ENCODE data around the gene RGS9BP. TPM values are rescaled to one million over a fixed set of nuclear protein-coding genes. Genes with fewer than 3 reads are reported as not detected.
A peak's percentile ranks its signal among the peaks of the same experiment; 100 is the strongest.
"Not testable (repeated sequence)": the region's sequence is repeated elsewhere in the genome, so short reads cannot be mapped to it uniquely, and the experiment has no call there.

Gene RGS9BP
- total and polyA plus RNA-seq, 7 experiments from 2014 or later, result 0.13 to 0.30 (median 0.24) TPM; not detected in 2

DNA sequence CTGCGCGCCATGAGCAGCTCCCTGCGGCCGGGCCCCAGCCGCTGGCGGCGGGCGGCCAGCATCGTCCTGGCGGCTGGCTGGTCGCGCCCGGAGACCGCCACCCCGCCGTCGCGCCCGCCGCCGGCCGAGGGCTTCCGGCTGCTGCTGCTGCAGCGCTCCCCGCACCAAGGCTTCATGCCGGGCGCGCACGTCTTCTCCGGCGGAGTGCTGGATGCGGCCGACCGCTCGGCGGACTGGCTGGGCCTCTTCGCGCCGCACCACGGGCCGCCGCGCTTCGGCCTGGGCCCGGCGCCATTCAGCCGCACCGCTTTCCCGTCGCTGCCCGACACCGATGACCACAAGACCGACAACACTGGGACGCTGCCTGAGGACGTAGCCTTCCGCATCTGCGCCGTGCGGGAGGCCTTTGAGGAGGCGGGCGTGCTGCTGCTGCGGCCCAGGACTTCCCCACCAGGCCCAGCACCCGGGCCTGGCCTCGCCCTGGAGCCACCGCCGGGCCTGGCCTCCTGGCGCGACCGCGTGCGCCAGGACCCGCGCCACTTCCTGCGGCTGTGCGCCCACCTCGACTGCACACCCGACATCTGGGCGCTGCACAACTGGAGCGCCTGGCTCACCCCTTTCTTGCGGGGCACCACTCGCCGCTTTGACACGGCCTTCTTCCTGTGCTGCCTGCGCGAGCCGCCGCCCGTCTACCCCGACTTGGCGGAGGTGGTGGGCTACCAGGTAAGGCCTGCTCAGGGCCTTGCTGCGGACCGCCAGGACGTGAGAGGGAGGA, 16.5 kb downstream of the RGS9BP start:
- intact Hi-C loops (cut with micrococcal nuclease), result loop anchor here (1.0 to 5.0 kb wide), 11 partner anchors 17 to 485 kb away; partner anchors contain the start of genes ANKRD27 (in 2 of the 2), RGS9BP (in 2 of the 2), FAAP24 (in 1 of the 2) and GPATCH1 (in 1 of the 2)
- H3K36me3 ChIP-seq (ENCODE audit: control insufficient read depth in 2 of 3, insufficient read depth in 3 of 3, low read length in 3 of 3), result peaks cover 0 to 10% (median 0%) of the 10 kb centered on the region in 3 experiments
- CTCF ChIA-PET, result interaction anchor here (1.2 kb wide), 1 partner anchor 17 kb away, joined by 4 read pairs; the partner anchor contains the start of genes ANKRD27 and RGS9BP
- ATAC-seq (peak; percentile 81), DNase-seq (peak; percentile 31 to 71 (median 48))
- Mint-ChIP-seq H3K36me3 (peaks cover 5 to 36% (median 10%) of the 10 kb centered on the region in 5 donors), H3K4me3 (peak overlapping the region; percentile 83 to 97 (median 92)), H3K4me1 (peaks cover 35 to 56% (median 53%) of the 10 kb centered on the region in 7 donors), H3K27ac (peak overlapping the region in 7 of 9 donors; percentile 1 to 93 (median 85)), H3K9me3 (peaks cover 0 to 4% (median 0%) of the 10 kb centered on the region in 11 donors), H3K27me3 (no peaks in the 10 kb centered on the region)
- peak overlapping the region; percentile 68 for H3K27ac ChIP-seq (ENCODE audit: low read depth, low read length)
- peaks cover 20 to 24% of the 10 kb centered on the region in 2 donors for H3K4me1 ChIP-seq (ENCODE audit: control insufficient read depth in 2 of 2, insufficient read depth in 2 of 2, low read length in 2 of 2)
- POLR2A ChIA-PET, result interaction anchor here (0.6 to 1.8 kb wide), 9 partner anchors 14 to 280 kb away, joined by 3 to 15 read pairs (median 5); partner anchors contain the start of genes ANKRD27, CEP89, FAAP24 and PDCD5
- no peaks in the 10 kb centered on the region for H3K27me3 ChIP-seq (ENCODE audit: control insufficient read depth in 2 of 2, insufficient read depth in 2 of 2, low read length in 2 of 2)
- peak overlapping the region; percentile 50 for H3K4me3 ChIP-seq (ENCODE audit: low read length)
- no peaks in the 10 kb centered on the region for H3K9me3 ChIP-seq (ENCODE audit: control insufficient read depth in 2 of 3, low read length in 3 of 3)

DNA sequence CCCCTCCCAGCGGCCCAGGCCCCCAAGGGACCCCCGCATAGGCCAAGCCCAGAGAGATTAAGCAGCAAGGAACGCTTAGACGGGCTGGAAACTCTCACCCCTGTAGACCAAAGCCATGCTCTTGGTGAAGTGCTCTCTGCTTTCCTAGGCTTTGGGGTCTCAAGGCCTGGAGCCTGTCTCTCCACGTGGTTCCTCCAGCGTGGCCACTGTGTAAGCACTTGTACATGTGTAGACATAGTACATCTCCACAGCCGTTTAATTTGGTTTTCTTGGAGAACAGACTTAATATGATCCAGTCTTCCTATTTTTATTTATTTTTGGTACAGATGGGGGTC, 17.0 kb downstream of the RGS9BP start:
- Histone ChIP-seq H3K27ac (ENCODE audit: low read depth, low read length) (peak overlapping the region; percentile 68), H3K9me3 (ENCODE audit: control insufficient read depth in 2 of 3, low read length in 3 of 3) (no peaks in the 10 kb centered on the region), H3K4me1 (ENCODE audit: control insufficient read depth in 2 of 2, insufficient read depth in 2 of 2, low read length in 2 of 2) (peaks cover 20 to 24% of the 10 kb centered on the region in 2 donors), H3K36me3 (ENCODE audit: control insufficient read depth in 2 of 3, insufficient read depth in 3 of 3, low read length in 3 of 3) (peaks cover 0 to 11% (median 0%) of the 10 kb centered on the region in 3 experiments), H3K4me3 (ENCODE audit: low read length) (peak overlapping the region; percentile 50), H3K27me3 (ENCODE audit: control insufficient read depth in 2 of 2, insufficient read depth in 2 of 2, low read length in 2 of 2) (no peaks in the 10 kb centered on the region)
- peak overlapping the region; percentile 83 to 94 (median 86) for H3K27ac Mint-ChIP-seq
- intact Hi-C loops (cut with micrococcal nuclease), result loop anchor here (1.0 to 5.0 kb wide), 6 partner anchors 16 to 485 kb away; no protein-coding TSS in a partner anchor
- peaks cover 10 to 41% (median 14%) of the 10 kb centered on the region in 5 donors for H3K36me3 Mint-ChIP-seq
- DNase-seq (no peak), ATAC-seq (peak; percentile 1)
- peaks cover 37 to 62% (median 58%) of the 10 kb centered on the region in 7 donors for H3K4me1 Mint-ChIP-seq
- ChIA-PET POLR2A (interaction anchor here (0.6 to 1.6 kb wide), 4 partner anchors 13 to 279 kb away, joined by 4 to 6 read pairs (median 5); partner anchors contain the start of genes ANKRD27, CEP89, FAAP24 and RGS9BP), CTCF (interaction anchor here (0.9 kb wide), 1 partner anchor 484 kb away, joined by 3 read pairs; no protein-coding TSS in a partner anchor)
- H3K4me3 Mint-ChIP-seq, result peak overlapping the region; percentile 83 to 97 (median 92)
- no peaks in the 10 kb centered on the region for H3K27me3 Mint-ChIP-seq
- H3K9me3 Mint-ChIP-seq, result peaks cover 0 to 4% (median 0%) of the 10 kb centered on the region in 11 donors

DNA sequence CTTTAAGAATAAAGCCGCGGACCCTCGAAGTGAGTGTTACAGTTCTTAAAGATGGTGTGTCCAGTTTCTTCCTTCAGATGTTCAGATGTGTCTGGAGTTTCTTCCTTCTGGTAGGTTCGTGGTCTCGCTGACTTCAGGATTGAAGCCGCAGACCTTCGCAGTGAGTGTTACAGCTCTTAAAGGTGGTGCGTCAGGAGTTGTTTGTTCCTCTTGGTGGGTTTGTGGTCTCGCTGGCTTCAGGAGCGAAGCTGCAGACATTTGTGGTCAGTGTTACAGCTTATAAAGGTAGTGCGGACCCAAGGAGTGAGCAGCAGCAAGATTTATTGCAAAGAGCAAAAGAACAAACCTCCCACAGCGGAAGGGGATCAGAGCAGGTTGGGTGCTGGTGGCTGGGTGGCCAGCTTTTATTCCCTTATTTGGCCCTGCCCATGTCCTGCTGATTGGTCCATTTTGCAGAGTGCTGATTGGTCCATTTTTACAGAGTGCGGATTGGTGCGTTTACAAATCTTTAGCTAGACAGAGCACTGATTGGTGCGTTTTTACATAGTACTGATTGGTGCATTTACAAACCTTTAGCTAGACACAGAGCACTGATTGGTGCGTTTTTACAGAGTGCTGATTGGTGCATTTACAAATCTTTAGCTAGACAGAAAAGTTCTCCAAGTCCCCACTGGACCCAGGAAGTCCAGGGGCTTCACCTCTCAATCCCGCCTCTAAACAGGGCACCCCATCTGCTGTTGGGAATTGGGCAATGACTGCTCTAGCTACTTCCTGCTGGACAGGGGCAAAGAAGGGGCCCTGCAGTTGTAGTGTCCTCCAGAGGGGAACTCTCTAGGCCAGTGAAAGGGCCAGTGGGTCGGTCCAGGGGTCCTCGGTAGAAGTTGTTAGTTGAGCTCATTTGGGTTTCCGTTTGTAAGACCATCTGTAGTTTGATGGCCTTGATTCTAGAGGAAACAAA, 17.8 kb downstream of the RGS9BP start:
- H3K27ac ChIP-seq (ENCODE audit: low read depth, low read length), result peak overlapping the region; percentile 68
- Mint-ChIP-seq H3K27ac (peak overlapping the region; percentile 83 to 94 (median 86)), H3K4me3 (peak overlapping the region; percentile 83 to 97 (median 92)), H3K4me1 (peaks cover 42 to 69% (median 66%) of the 10 kb centered on the region in 7 donors), H3K36me3 (peaks cover 15 to 49% (median 21%) of the 10 kb centered on the region in 5 donors)
- CTCF ChIA-PET, result interaction anchor here (0.6 to 0.9 kb wide), 2 partner anchors 97 to 483 kb away, joined by 3 to 4 read pairs; no protein-coding TSS in a partner anchor
- intact Hi-C loops (cut with micrococcal nuclease), result loop anchor here (1.0 to 5.0 kb wide), 5 partner anchors 15 to 484 kb away; no protein-coding TSS in a partner anchor
- H3K4me1 ChIP-seq (ENCODE audit: control insufficient read depth in 2 of 2, insufficient read depth in 2 of 2, low read length in 2 of 2), result peaks cover 20 to 24% of the 10 kb centered on the region in 2 donors
- ATAC-seq (peak; percentile 2), DNase-seq (peak in 4 of 9 donors; percentile 17 to 44 (median 23))
- peaks cover 0 to 12% (median 0%) of the 10 kb centered on the region in 3 experiments for H3K36me3 ChIP-seq (ENCODE audit: control insufficient read depth in 2 of 3, insufficient read depth in 3 of 3, low read length in 3 of 3)
- H3K27me3 ChIP-seq (ENCODE audit: control insufficient read depth in 2 of 2, insufficient read depth in 2 of 2, low read length in 2 of 2); H3K9me3 Mint-ChIP-seq; H3K9me3 ChIP-seq (ENCODE audit: control insufficient read depth in 2 of 3, low read length in 3 of 3); H3K27me3 Mint-ChIP-seq: not testable (repeated sequence)
- POLR2A ChIA-PET, result interaction anchor here (0.6 to 1.6 kb wide), 5 partner anchors 8 to 278 kb away, joined by 4 to 6 read pairs (median 4); partner anchors contain the start of genes ANKRD27, CEP89, FAAP24 and RGS9BP
- H3K4me3 ChIP-seq (ENCODE audit: low read length), result peak overlapping the region; percentile 50

DNA sequence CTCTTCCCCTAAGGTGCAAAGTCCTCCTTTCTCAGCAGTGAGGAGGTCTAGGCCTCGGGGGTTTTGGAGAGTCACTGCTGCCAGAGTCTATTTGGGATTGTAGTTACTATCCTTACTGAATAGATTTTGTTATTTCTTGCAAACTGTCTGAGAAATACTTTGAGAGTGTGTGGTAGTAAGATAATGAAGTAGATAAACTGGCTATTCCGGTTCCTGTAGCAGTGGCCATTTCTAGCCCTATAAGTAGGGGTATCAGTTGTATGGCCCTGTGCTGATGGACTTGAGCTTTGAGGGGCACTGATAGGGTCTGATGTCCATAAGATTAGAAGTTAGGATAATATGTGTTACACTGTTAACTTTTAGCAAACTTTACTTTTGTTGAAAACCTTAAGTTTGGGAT, 18.7 kb downstream of the RGS9BP start:
- POLR2A ChIA-PET, result interaction anchor here (1.5 kb wide), 1 partner anchor 278 kb away, joined by 4 read pairs; the partner anchor contains the start of genes CEP89 and FAAP24
- H3K9me3 ChIP-seq (ENCODE audit: control insufficient read depth in 2 of 3, low read length in 3 of 3); H3K4me3 ChIP-seq (ENCODE audit: low read length); H3K9me3 Mint-ChIP-seq; H3K27ac ChIP-seq (ENCODE audit: low read depth, low read length); H3K27me3 Mint-ChIP-seq; DNase-seq; ATAC-seq; H3K27me3 ChIP-seq (ENCODE audit: control insufficient read depth in 2 of 2, insufficient read depth in 2 of 2, low read length in 2 of 2); CTCF ChIA-PET: not testable (repeated sequence)
- Mint-ChIP-seq H3K4me3 (peak overlapping the region; percentile 83 to 97 (median 92)), H3K36me3 (peaks cover 24 to 57% (median 29%) of the 10 kb centered on the region in 5 donors), H3K27ac (peak overlapping the region in 6 of 9 donors; percentile 12 to 93 (median 84)), H3K4me1 (peaks cover 42 to 75% (median 71%) of the 10 kb centered on the region in 7 donors)
- Histone ChIP-seq H3K36me3 (ENCODE audit: control insufficient read depth in 2 of 3, insufficient read depth in 3 of 3, low read length in 3 of 3) (peaks cover 0 to 21% (median 0%) of the 10 kb centered on the region in 3 experiments), H3K4me1 (ENCODE audit: control insufficient read depth in 2 of 2, insufficient read depth in 2 of 2, low read length in 2 of 2) (peaks cover 20 to 24% of the 10 kb centered on the region in 2 donors)
- intact Hi-C loops (cut with micrococcal nuclease), result loop anchor here (5.0 kb wide), 4 partner anchors 53 to 483 kb away; no protein-coding TSS in a partner anchor

DNA sequence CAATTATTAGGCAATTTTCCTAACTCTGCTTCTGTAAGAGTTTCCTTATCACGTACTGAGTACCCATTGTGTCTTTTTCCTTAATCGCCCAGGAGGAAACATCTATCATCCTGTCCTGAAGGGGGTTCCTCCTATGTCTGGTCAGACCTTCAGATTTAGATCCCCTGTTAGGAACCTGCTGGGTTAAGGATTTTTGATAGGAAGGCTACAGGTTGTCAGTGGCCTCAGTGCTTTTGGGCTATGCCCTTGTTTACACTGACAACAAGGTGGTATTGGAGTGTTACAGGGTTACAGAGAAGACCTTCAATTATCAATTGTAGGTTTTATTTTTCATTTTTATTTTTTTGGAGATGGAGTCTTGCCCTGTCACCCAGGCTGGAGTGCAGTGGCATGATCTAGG, 19.2 kb downstream of the RGS9BP start:
- POLR2A ChIA-PET; H3K9me3 ChIP-seq (ENCODE audit: control insufficient read depth in 2 of 3, low read length in 3 of 3); H3K4me3 ChIP-seq (ENCODE audit: low read length); DNase-seq; CTCF ChIA-PET; H3K27ac ChIP-seq (ENCODE audit: low read depth, low read length); ATAC-seq; H3K27me3 Mint-ChIP-seq; H3K27me3 ChIP-seq (ENCODE audit: control insufficient read depth in 2 of 2, insufficient read depth in 2 of 2, low read length in 2 of 2); H3K9me3 Mint-ChIP-seq: not testable (repeated sequence)
- Mint-ChIP-seq H3K27ac (peak overlapping the region in 2 of 9 donors; percentile 12 to 85), H3K4me1 (peaks cover 42 to 78% (median 71%) of the 10 kb centered on the region in 7 donors), H3K4me3 (peak overlapping the region in 9 of 10 donors; percentile 59 to 97 (median 91)), H3K36me3 (peaks cover 24 to 62% (median 32%) of the 10 kb centered on the region in 5 donors)
- H3K4me1 ChIP-seq (ENCODE audit: control insufficient read depth in 2 of 2, insufficient read depth in 2 of 2, low read length in 2 of 2), result peaks cover 20 to 24% of the 10 kb centered on the region in 2 donors
- intact Hi-C loops (cut with micrococcal nuclease), result loop anchor here (5.0 kb wide), 4 partner anchors 52 to 482 kb away; no protein-coding TSS in a partner anchor
- peaks cover 0 to 25% (median 0%) of the 10 kb centered on the region in 3 experiments for H3K36me3 ChIP-seq (ENCODE audit: control insufficient read depth in 2 of 3, insufficient read depth in 3 of 3, low read length in 3 of 3)
